LNCaP clone FGC (cell line): ENCODE results near the gene CENATAC.
"Not testable (repeated sequence)": the region's sequence is repeated elsewhere in the genome, so short reads cannot be mapped to it uniquely, and the experiment has no call there.

Experiments
- DNase-seq: peaks from one replicate; pipeline ENCODE4 v3.0.0-alpha.2; 2011; ENCODE audit warnings: low read depth
- H3K4me3 ChIP-seq: 2 replicates; pipeline ENCODE4 v1.5.1; 2011; ENCODE audit warnings: mild to moderate bottlenecking, low read depth, low read length, control low read depth
- CTCF ChIP-seq: IDR thresholded peaks from 2 replicates; pipeline ENCODE4 v1.5.1; 2012; ENCODE audit warnings: mild to moderate bottlenecking; ENCODE audit not compliant: control insufficient read depth, insufficient read depth; ENCODE audit errors: extremely low read depth

Gene CENATAC

DNA sequence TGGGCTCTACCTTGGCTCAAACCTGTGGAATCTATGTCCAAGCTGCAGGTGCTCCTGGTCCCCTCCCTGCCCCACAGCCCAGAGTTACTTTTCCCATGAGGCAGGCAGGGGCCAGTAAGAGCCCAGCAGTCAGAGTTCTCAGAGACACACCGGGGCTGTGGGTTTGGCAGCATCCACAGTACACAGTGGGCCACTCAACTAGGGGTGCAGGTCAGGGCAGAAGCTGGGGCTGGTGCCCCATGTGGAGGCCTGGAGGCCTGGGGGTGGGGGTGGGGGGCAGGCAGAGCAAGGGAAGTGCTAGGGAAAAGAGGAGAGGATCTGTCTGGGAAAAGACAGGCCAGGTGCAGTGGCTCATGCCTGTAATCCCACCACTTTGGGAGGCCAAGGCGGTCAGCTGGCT is 39.4 kb upstream of the CENATAC start:
- TF ChIP-seq CTCF, result no peak
- no peak for DNase-seq
- H3K4me3 ChIP-seq, result no peak overlapping the region

- no peak for DNase-seq
- no peak for TF ChIP-seq CTCF
- no peak overlapping the region for H3K4me3 ChIP-seq
Measured at GRCh38 chr11:118961189-118961588, 36.7 kb upstream of the CENATAC start.

- no peak overlapping the region for H3K4me3 ChIP-seq
- TF ChIP-seq CTCF, result no peak
- DNase-seq, result no peak
Measured at GRCh38 chr11:118961591-118961990, 36.3 kb upstream of the CENATAC start.

DNA sequence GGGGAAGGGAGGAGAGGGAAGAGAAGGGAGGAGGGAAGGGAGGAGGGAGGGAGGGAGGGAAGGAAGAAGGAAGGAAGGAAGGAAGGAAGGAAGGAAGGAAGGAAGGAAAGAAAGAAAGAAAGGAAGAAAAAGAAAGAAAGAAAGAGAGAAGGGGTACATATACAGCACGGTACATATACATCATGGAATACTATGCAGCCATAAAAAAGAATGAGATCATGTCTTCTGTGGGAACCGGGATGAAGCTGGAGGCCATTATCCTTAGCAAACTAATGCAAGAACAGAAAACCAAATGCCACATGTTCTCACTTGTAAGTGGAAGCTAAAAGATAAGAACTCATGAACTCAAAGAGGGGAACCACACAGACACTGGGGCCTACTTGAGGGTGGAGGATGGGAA is 28.4 kb upstream of the CENATAC start:
- H3K4me3 ChIP-seq, DNase-seq: not testable (repeated sequence)

DNA sequence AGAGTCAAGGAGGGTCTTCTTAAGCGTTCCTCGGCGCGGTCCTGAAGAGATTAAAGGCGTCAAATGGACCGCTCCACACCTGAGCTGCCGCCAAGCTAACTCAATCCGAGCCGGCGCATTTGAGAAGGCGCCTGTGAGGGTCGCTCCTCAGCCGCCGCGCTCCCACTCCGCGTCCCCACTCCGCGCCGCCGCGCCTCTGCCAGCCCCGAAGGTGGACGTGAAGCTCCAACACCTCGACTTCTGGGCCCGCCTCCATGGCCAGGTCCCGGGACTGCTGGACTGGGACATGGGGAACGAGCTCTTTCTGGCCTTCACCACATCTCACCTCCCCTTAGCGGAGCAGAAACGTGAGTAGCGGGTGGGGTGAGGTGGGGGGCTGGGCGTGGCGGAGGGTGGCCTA is 26.3 kb upstream of the CENATAC start, which contains the start of gene FOXR1:
TSS of gene FOXR1 (plus strand) at position 116 of the 400 bp plus-strand sequence. CDS start at position 287, 171 bp downstream.
- no peak for DNase-seq
- H3K4me3 ChIP-seq, result no peak within 1 kb of the TSS
- no peak for TF ChIP-seq CTCF

GRCh38 chr11:118973985-118974384 is 24.0 kb upstream of the CENATAC start:
- TF ChIP-seq CTCF, result no peak
- DNase-seq, result no peak
- no peak overlapping the region for H3K4me3 ChIP-seq

- no peak for DNase-seq
- no peak overlapping the region for H3K4me3 ChIP-seq
- no peak for TF ChIP-seq CTCF
Measured at GRCh38 chr11:118975771-118976709, 21.9 kb upstream of the CENATAC start.
